ENCODE measurements around the gene B3GALT6. TPM values are rescaled to one million over a fixed set of nuclear protein-coding genes. Genes with fewer than 3 reads are reported as not detected.

B3GALT6 gene
- total RNA-seq, 1 experiment from 2014 or later, result 27.1 TPM

DNA sequence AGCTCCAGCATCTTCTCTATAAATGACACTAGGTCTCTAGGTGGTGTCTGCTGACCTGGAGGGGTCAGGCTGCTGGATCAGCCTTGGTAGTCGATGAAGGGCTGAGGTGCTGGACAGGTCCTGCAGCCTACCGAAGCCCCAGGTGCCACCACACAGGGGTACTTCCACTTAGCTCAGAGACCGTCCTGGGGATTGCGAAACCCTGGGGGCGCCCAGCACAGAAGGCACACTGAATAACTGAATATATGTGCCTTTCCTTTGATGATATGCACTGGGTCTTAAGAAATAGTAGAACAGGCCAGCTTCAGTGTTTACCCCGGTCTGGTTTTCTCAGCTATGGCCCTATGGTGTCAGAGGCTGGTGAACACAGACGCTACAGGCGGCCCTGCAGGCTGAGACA is 30.7 kb downstream of the B3GALT6 start:
- Histone ChIP-seq H4K20me1 (ENCODE audit: control insufficient read depth, insufficient read depth, insufficient read length) (no peaks in the 10 kb centered on the region), H3K27me3 (ENCODE audit: insufficient read depth, low read length) (no peaks in the 10 kb centered on the region), H3K79me2 (ENCODE audit: insufficient read depth, low read length) (no peaks in the 10 kb centered on the region; the same call in 1 of the 2 replicates), H2BK20ac (ENCODE audit: low read depth, low read length, poor library complexity, severe bottlenecking) (no peak overlapping the region), H2AK5ac (ENCODE audit: insufficient read length, low read length) (no peak overlapping the region), H3K23ac (ENCODE audit: insufficient read length, low read depth, low read length) (no peak overlapping the region), H3K9me3 (ENCODE audit: control insufficient read depth, low read depth, low read length) (no peaks in the 10 kb centered on the region), H3K18ac (ENCODE audit: insufficient read length, low read depth, low read length) (no peak overlapping the region), H2BK12ac (ENCODE audit: insufficient read length, low read depth, low read length) (no peak overlapping the region), H3K56ac (ENCODE audit: insufficient read length, low read depth, low read length) (no peak overlapping the region), H2BK15ac (ENCODE audit: low read depth, low read length) (no peak overlapping the region), H3K4me1 (ENCODE audit: insufficient read depth, low read length) (no peaks in the 10 kb centered on the region), H3T11ph (ENCODE audit: low read length) (no peak overlapping the region), H4K91ac (ENCODE audit: insufficient read length, low read depth, low read length) (no peak overlapping the region), H2BK120ac (ENCODE audit: low read depth, low read length, poor library complexity, severe bottlenecking) (no peak overlapping the region), H3K23me2 (ENCODE audit: insufficient read length, low read depth, low read length, poor library complexity, severe bottlenecking) (no peaks in the 10 kb centered on the region), H3K4me2 (ENCODE audit: insufficient read depth, insufficient read length, low read length) (no peak overlapping the region), H2BK5ac (ENCODE audit: insufficient read length, low read length) (no peak overlapping the region), H3K4ac (ENCODE audit: low read depth, low read length) (no peak overlapping the region), H3K27ac (ENCODE audit: insufficient read length, low read depth, low read length) (no peak overlapping the region), H4K5ac (ENCODE audit: insufficient read length, low read depth, low read length) (no peak overlapping the region), H3K14ac (ENCODE audit: insufficient read depth, low read length) (no peak overlapping the region), H2AFZ (ENCODE audit: low read length) (no peak overlapping the region), H3K9ac (ENCODE audit: extremely low read depth, insufficient read length, low read length) (no peak overlapping the region), H3K79me1 (ENCODE audit: insufficient read depth, low read depth, low read length, poor library complexity, severe bottlenecking) (no peaks in the 10 kb centered on the region), H4K8ac (replicated peaks; ENCODE audit: insufficient read length, low read depth, low read length) (no peak overlapping the region)
- DNase-seq, result no peak
- Mint-ChIP-seq H3K27me3 (ENCODE audit: low read depth) (peaks cover 3% of the 10 kb centered on the region; the same call in 1 of the 2 replicates), H3K27ac (no peak overlapping the region), H3K9me3 (no peaks in the 10 kb centered on the region; a peak in 1 of 5 replicates), H3K4me1 (peaks cover 8 to 13% of the 10 kb centered on the region in 2 experiments), H3K4me3 (no peak overlapping the region), H3K36me3 (ENCODE audit: insufficient read depth in 1 of 3, low read depth in 3 of 3) (peaks cover 42 to 79% (median 61%) of the 10 kb centered on the region in 3 experiments; a peak in 6 of 7 replicates)
- no CpG with 5 or more reads among the region's 8 CpGs for WGBS (ENCODE audit: extremely low coverage, insufficient read length, low lambda C conversion rate)
- TF ChIP-seq CTCF (conservative IDR thresholded peaks at IDR 0.05), result no peak

Data from H9 (cell line).